CD4-positive, CD25-positive, alpha-beta regulatory T cell (primary cell): ENCODE results near the gene FOXQ1. TPM values are rescaled to one million over a fixed set of nuclear protein-coding genes. Genes with fewer than 3 reads are reported as not detected.

Experiments used
- ATAC-seq, 2 donors: fragments of 150-1000 bp; cut with Tn5 transposase; one replicate each; pipeline ENCODE4 v1.10.0; 2021; ENCODE audit warnings: low read depth in 2 of 2, moderate number of reproducible peaks in 2 of 2, moderate library complexity in 1 of 2
- DNase-seq, 3 donors: peaks; one replicate each; pipeline versions ENCODE4 v3.0.0 to v3.0.0-alpha.2; 2012 to 2022; ENCODE audit warnings: mixed read lengths in 1 of 3
- H3K27ac ChIP-seq: one replicate; pipeline ENCODE4 v1.7.0; 2013; ENCODE audit warnings: mild to moderate bottlenecking, low read length; ENCODE audit not compliant: insufficient read depth, poor library complexity, severe bottlenecking
- H3K27me3 ChIP-seq: one replicate; pipeline ENCODE4 v1.7.0; 2013; ENCODE audit warnings: low read length; ENCODE audit not compliant: control insufficient read depth, insufficient read depth
- H3K36me3 ChIP-seq: one replicate; pipeline ENCODE4 v1.7.0; 2013; ENCODE audit warnings: mild to moderate bottlenecking, low read length, moderate library complexity; ENCODE audit not compliant: control insufficient read depth, insufficient read depth
- H3K4me1 ChIP-seq: 2 replicates; pipeline ENCODE4 v1.7.0; 2013; ENCODE audit warnings: mild to moderate bottlenecking, low read length; ENCODE audit not compliant: insufficient read depth, control insufficient read depth, poor library complexity, severe bottlenecking
- H3K4me3 ChIP-seq: one replicate; pipeline ENCODE4 v1.7.0; 2013; ENCODE audit warnings: low read depth, mild to moderate bottlenecking, low read length, moderate library complexity
- H3K9me3 ChIP-seq, 2 experiments: 1 replicate in 1 of 2; 2 replicates in 1 of 2; pipeline ENCODE4 v1.7.0; 2013; ENCODE audit warnings: low read length in 2 of 2, mild to moderate bottlenecking in 1 of 2, moderate library complexity in 1 of 2; ENCODE audit not compliant: control insufficient read depth in 2 of 2
- H3K27ac Mint-ChIP-seq, 3 donors: one replicate each; pipeline ENCODE4 v1.8.0; 2020 to 2022; ENCODE audit warnings: mild to moderate bottlenecking in 3 of 3, mixed read lengths in 3 of 3, moderate library complexity in 2 of 3
- H3K27me3 Mint-ChIP-seq: one replicate; pipeline ENCODE4 v1.8.0; 2022; ENCODE audit warnings: mild to moderate bottlenecking, mixed read lengths
- H3K36me3 Mint-ChIP-seq: one replicate; pipeline ENCODE4 v1.8.0; 2020; ENCODE audit warnings: mixed read lengths
- H3K4me1 Mint-ChIP-seq, 4 donors: one replicate each; pipeline ENCODE4 v1.8.0; 2020 to 2022; ENCODE audit warnings: mixed read lengths in 4 of 4, mild to moderate bottlenecking in 1 of 4
- H3K4me3 Mint-ChIP-seq, 4 donors: one replicate each; pipeline ENCODE4 v1.8.0; 2020 to 2022; ENCODE audit warnings: mild to moderate bottlenecking in 4 of 4, mixed read lengths in 4 of 4, moderate library complexity in 3 of 4
- H3K9me3 Mint-ChIP-seq, 7 donors: one replicate each; pipeline ENCODE4 v1.8.0; 2020 to 2022; ENCODE audit warnings: mixed read lengths in 7 of 7, mild to moderate bottlenecking in 3 of 7, moderate library complexity in 2 of 7
- polyA plus RNA-seq, 4 donors: library from polyadenylated mRNA; unstranded; fragments of 300-500 nt; fragmentation: Illumina TruSeq; gene quantifications; one replicate each; pipeline ENCODE4 v1.2.3, GENCODE V29; 2021
- total RNA-seq: library from RNA; stranded (reverse); gene quantifications from one replicate; pipeline ENCODE4 v1.2.3, GENCODE V29; 2022

FOXQ1 gene
- total and polyA plus RNA-seq, 5 donors from 2014 or later: not detected

- Mint-ChIP-seq H3K4me3 (no peak overlapping the region), H3K27ac (no peak overlapping the region), H3K9me3 (peaks cover 0 to 13% (median 0%) of the 10 kb centered on the region in 7 donors), H3K36me3 (no peaks in the 10 kb centered on the region), H3K4me1 (no peaks in the 10 kb centered on the region), H3K27me3 (peaks cover 22% of the 10 kb centered on the region)
- Histone ChIP-seq H3K27me3 (peaks cover 3% of the 10 kb centered on the region), H3K9me3 (peaks cover 0 to 4% of the 10 kb centered on the region in 2 experiments), H3K4me3 (no peak overlapping the region), H3K4me1 (no peaks in the 10 kb centered on the region), H3K36me3 (no peaks in the 10 kb centered on the region), H3K27ac (no peak overlapping the region)
- no peak for DNase-seq
- ATAC-seq: no peak
These were observed 13.8 kb downstream of the FOXQ1 start for GRCh38 chr6:1325461-1326309.

GRCh38 chr6:1326535-1327121, 14.7 kb downstream of the FOXQ1 start:
- DNase-seq (no peak), ATAC-seq (no peak)
- no peak overlapping the region for H3K4me3 Mint-ChIP-seq
- H3K27me3 Mint-ChIP-seq: peaks cover 15% of the 10 kb centered on the region
- no peak overlapping the region for H3K27ac Mint-ChIP-seq
- H3K4me1 ChIP-seq: no peaks in the 10 kb centered on the region
- H3K9me3 Mint-ChIP-seq: peaks cover 0 to 19% (median 0%) of the 10 kb centered on the region in 7 donors
- H3K27me3 ChIP-seq: peaks cover 3% of the 10 kb centered on the region
- H3K4me3 ChIP-seq: no peak overlapping the region
- H3K36me3 Mint-ChIP-seq: no peaks in the 10 kb centered on the region
- no peaks in the 10 kb centered on the region for H3K36me3 ChIP-seq
- no peaks in the 10 kb centered on the region for H3K4me1 Mint-ChIP-seq
- no peak overlapping the region for H3K27ac ChIP-seq
- H3K9me3 ChIP-seq: peaks cover 0 to 4% of the 10 kb centered on the region in 2 experiments

GRCh38 chr6:1327630-1328029, 15.7 kb downstream of the FOXQ1 start:
- H3K4me3 Mint-ChIP-seq: no peak overlapping the region
- DNase-seq (no peak), ATAC-seq (no peak)
- Histone ChIP-seq H3K36me3 (no peaks in the 10 kb centered on the region), H3K9me3 (peaks cover 0 to 4% of the 10 kb centered on the region in 2 experiments), H3K4me1 (no peaks in the 10 kb centered on the region), H3K27ac (no peak overlapping the region), H3K27me3 (peaks cover 5% of the 10 kb centered on the region), H3K4me3 (no peak overlapping the region)
- H3K27ac Mint-ChIP-seq: no peak overlapping the region
- H3K4me1 Mint-ChIP-seq: no peaks in the 10 kb centered on the region
- H3K27me3 Mint-ChIP-seq: peaks cover 9% of the 10 kb centered on the region
- H3K9me3 Mint-ChIP-seq: peaks cover 0 to 19% (median 0%) of the 10 kb centered on the region in 7 donors
- no peaks in the 10 kb centered on the region for H3K36me3 Mint-ChIP-seq

- no peaks in the 10 kb centered on the region for H3K4me1 Mint-ChIP-seq
- H3K27me3 Mint-ChIP-seq: peaks cover 8% of the 10 kb centered on the region
- no peak overlapping the region for H3K4me3 Mint-ChIP-seq
- peaks cover 0 to 4% of the 10 kb centered on the region in 2 experiments for H3K9me3 ChIP-seq
- ATAC-seq (no peak), DNase-seq (no peak)
- peaks cover 5% of the 10 kb centered on the region for H3K27me3 ChIP-seq
- no peak overlapping the region for H3K4me3 ChIP-seq
- no peaks in the 10 kb centered on the region for H3K36me3 Mint-ChIP-seq
- H3K4me1 ChIP-seq: no peaks in the 10 kb centered on the region
- no peak overlapping the region for H3K27ac ChIP-seq
- no peaks in the 10 kb centered on the region for H3K36me3 ChIP-seq
- peaks cover 0 to 19% (median 2%) of the 10 kb centered on the region in 7 donors for H3K9me3 Mint-ChIP-seq
- no peak overlapping the region for H3K27ac Mint-ChIP-seq
These were observed 16.4 kb downstream of the FOXQ1 start for GRCh38 chr6:1328129-1328800.

GRCh38 chr6:1329708-1330107, 17.8 kb downstream of the FOXQ1 start:
- DNase-seq: no peak
- no peak overlapping the region for H3K4me3 Mint-ChIP-seq
- ATAC-seq: no peak
- peaks cover 18% of the 10 kb centered on the region for H3K27me3 Mint-ChIP-seq
- no peaks in the 10 kb centered on the region for H3K4me1 Mint-ChIP-seq
- H3K27ac Mint-ChIP-seq: no peak overlapping the region
- peaks cover 0 to 19% (median 2%) of the 10 kb centered on the region in 7 donors for H3K9me3 Mint-ChIP-seq
- Histone ChIP-seq H3K36me3 (no peaks in the 10 kb centered on the region), H3K9me3 (peaks cover 0 to 4% of the 10 kb centered on the region in 2 experiments), H3K27me3 (peaks cover 5% of the 10 kb centered on the region), H3K4me3 (no peak overlapping the region), H3K27ac (no peak overlapping the region), H3K4me1 (no peaks in the 10 kb centered on the region)
- no peaks in the 10 kb centered on the region for H3K36me3 Mint-ChIP-seq

GRCh38 chr6:1334684-1335083, 22.8 kb downstream of the FOXQ1 start:
- Mint-ChIP-seq H3K4me1 (no peaks in the 10 kb centered on the region), H3K27me3 (peaks cover 22% of the 10 kb centered on the region), H3K27ac (no peak overlapping the region), H3K9me3 (peaks cover 0 to 14% (median 2%) of the 10 kb centered on the region in 7 donors), H3K4me3 (no peak overlapping the region), H3K36me3 (no peaks in the 10 kb centered on the region)
- Histone ChIP-seq H3K36me3 (no peaks in the 10 kb centered on the region), H3K4me3 (no peak overlapping the region), H3K27ac (no peak overlapping the region), H3K4me1 (no peaks in the 10 kb centered on the region), H3K9me3 (peaks cover 0 to 3% of the 10 kb centered on the region in 2 experiments), H3K27me3 (peaks cover 6% of the 10 kb centered on the region)
- ATAC-seq (no peak), DNase-seq (no peak)

GRCh38 chr6:1335367-1336037, 23.6 kb downstream of the FOXQ1 start:
- H3K27me3 ChIP-seq: peaks cover 7% of the 10 kb centered on the region
- no peaks in the 10 kb centered on the region for H3K36me3 Mint-ChIP-seq
- no peaks in the 10 kb centered on the region for H3K4me1 Mint-ChIP-seq
- no peak overlapping the region for H3K27ac Mint-ChIP-seq
- peaks cover 0 to 6% (median 0%) of the 10 kb centered on the region in 7 donors for H3K9me3 Mint-ChIP-seq
- DNase-seq (no peak), ATAC-seq (no peak)
- H3K27me3 Mint-ChIP-seq: peaks cover 25% of the 10 kb centered on the region
- no peak overlapping the region for H3K27ac ChIP-seq
- no peak overlapping the region for H3K4me3 ChIP-seq
- H3K4me3 Mint-ChIP-seq: no peak overlapping the region
- no peaks in the 10 kb centered on the region for H3K4me1 ChIP-seq
- H3K9me3 ChIP-seq: no peaks in the 10 kb centered on the region
- no peaks in the 10 kb centered on the region for H3K36me3 ChIP-seq
